H1 (cell line): ENCODE data around the gene GADD45A. TPM values are rescaled to one million over a fixed set of nuclear protein-coding genes. Genes with fewer than 3 reads are reported as not detected.

Experiments used
- CTCF ChIA-PET: fragments of 300-600 bp; sonication (Branson Sonifier 250); formaldehyde crosslinking; loops from one replicate; lab custom pipeline; 2021; ENCODE audit not compliant: partially characterized antibody; lab: Charles Lee
- POLR2A ChIA-PET: fragments of 300-600 bp; sonication (Branson Sonifier 250); formaldehyde crosslinking; loops from one replicate; lab custom pipeline; 2021; ENCODE audit warnings: inconsistent platforms; ENCODE audit not compliant: partially characterized antibody; lab: Charles Lee
- DNase-seq, 2 experiments: peaks; one replicate each; pipeline versions ENCODE4 v3.0.0 to v3.0.0-alpha.2; 2010 to 2022; ENCODE audit warnings: low spot score in 2 of 2, low read depth in 1 of 2, mixed read lengths in 1 of 2
- FAIRE-seq: peaks from 2 replicates; lab custom pipeline; 2011; peaks lifted over from hg19 to GRCh38; lab: Jason Lieb, UNC
- H2AFZ ChIP-seq: 2 replicates; pipeline ENCODE4 v1.8.1; 2012; ENCODE audit warnings: low read length, inconsistent platforms
- H2AK5ac ChIP-seq: 2 replicates; pipeline ENCODE4 v1.6.1; 2013; ENCODE audit warnings: low read depth, low read length
- H2BK120ac ChIP-seq: replicated peaks from 2 replicates; pipeline ENCODE3; 2013; ENCODE audit warnings: low read depth, low read length, inconsistent platforms
- H2BK12ac ChIP-seq: 2 replicates; pipeline ENCODE4 v1.6.1; 2013; ENCODE audit warnings: low read depth, low read length
- H2BK15ac ChIP-seq: 2 replicates; pipeline ENCODE4 v1.6.1; 2013; ENCODE audit warnings: low read length
- H2BK20ac ChIP-seq: 2 replicates; pipeline ENCODE4 v1.6.1; 2013; ENCODE audit warnings: low read length
- H2BK5ac ChIP-seq: 2 replicates; pipeline ENCODE4 v1.6.1; 2013; ENCODE audit warnings: low read depth, low read length
- H3K14ac ChIP-seq: 2 replicates; pipeline ENCODE4 v1.6.1; 2013; ENCODE audit warnings: inconsistent platforms; ENCODE audit not compliant: insufficient read length
- H3K18ac ChIP-seq: 2 replicates; pipeline ENCODE4 v1.6.1; 2013; ENCODE audit warnings: low read length; ENCODE audit errors: extremely low read depth
- H3K23ac ChIP-seq: 2 replicates; pipeline ENCODE4 v1.6.1; 2013; ENCODE audit warnings: inconsistent platforms; ENCODE audit not compliant: insufficient read length
- H3K23me2 ChIP-seq: 2 replicates; pipeline ENCODE4 v1.6.1; 2013; ENCODE audit warnings: low read depth, low read length
- H3K27ac ChIP-seq: 2 replicates; pipeline ENCODE4 v1.6.1; 2011; ENCODE audit warnings: low read depth, low read length, inconsistent platforms
- H3K27me3 ChIP-seq, 4 experiments: replicated peaks in 1 of 4; 1 replicate in 1 of 4; 2 replicates in 3 of 4; pipeline versions ENCODE4 v1.6.1 to v1.8.1; 2011 to 2013; ENCODE audit warnings: low read length in 3 of 4, mild to moderate bottlenecking in 3 of 4, inconsistent platforms in 2 of 4, mixed read lengths in 2 of 4, moderate library complexity in 1 of 4; ENCODE audit not compliant: control insufficient read depth in 3 of 4, insufficient read depth in 3 of 4; ENCODE audit errors: extremely low read depth in 1 of 4
- H3K36me3 ChIP-seq, 4 experiments: 2 replicates each; pipeline versions ENCODE4 v1.6.1 to v1.8.1; 2011 to 2013; ENCODE audit warnings: mild to moderate bottlenecking in 4 of 4, low read length in 3 of 4, moderate library complexity in 2 of 4, control low read depth in 1 of 4, inconsistent platforms in 1 of 4; ENCODE audit not compliant: insufficient read depth in 4 of 4, control insufficient read depth in 2 of 4
- H3K4ac ChIP-seq: replicated peaks from 2 replicates; pipeline ENCODE3; 2013; ENCODE audit warnings: low read length, low read depth, mixed read lengths, inconsistent platforms; ENCODE audit not compliant: insufficient read length
- H3K4me1 ChIP-seq, 4 experiments: replicated peaks in 1 of 4; 1 replicate in 1 of 4; 2 replicates in 3 of 4; pipeline versions ENCODE4 v1.6.1 to v1.8.1; 2011 to 2013; ENCODE audit warnings: low read length in 3 of 4, inconsistent platforms in 2 of 4, mixed read lengths in 1 of 4; ENCODE audit not compliant: insufficient read depth in 4 of 4, control insufficient read depth in 3 of 4
- H3K4me2 ChIP-seq, 2 experiments: 2 replicates each; pipeline versions ENCODE4 v1.6.1 to v1.8.1; 2011 to 2013; ENCODE audit warnings: low read depth in 2 of 2, low read length in 2 of 2, control low read depth in 1 of 2, inconsistent platforms in 1 of 2, mild to moderate bottlenecking in 1 of 2; ENCODE audit not compliant: insufficient read depth in 1 of 2
- H3K4me3 ChIP-seq, 4 experiments: fragments of 200-600, 300-600 bp in 1 of 4; sonication (generic), shearing (Covaris generic), sonication (Bioruptor Twin) in 1 of 4; 2 replicates each; pipeline versions ENCODE4 v1.5.1 to v1.8.1; 2011 to 2016; ENCODE audit warnings: low read length in 4 of 4, low read depth in 3 of 4, control low read depth in 2 of 4, inconsistent platforms in 2 of 4, mild to moderate bottlenecking in 2 of 4, mixed read lengths in 1 of 4, moderate library complexity in 1 of 4; ENCODE audit not compliant: insufficient read depth in 2 of 4; ENCODE audit errors: extremely low read depth in 1 of 4
- H3K56ac ChIP-seq: replicated peaks from 2 replicates; pipeline ENCODE3; 2013; ENCODE audit warnings: low read depth, mild to moderate bottlenecking, mixed read lengths, low read length, inconsistent platforms; ENCODE audit not compliant: insufficient read length
- H3K79me1 ChIP-seq: 2 replicates; pipeline ENCODE4 v1.6.1; 2013; ENCODE audit warnings: low read depth, low read length, control low read depth
- H3K79me2 ChIP-seq, 2 experiments: 2 replicates each; pipeline versions ENCODE4 v1.6.1 to v1.8.1; 2012 to 2013; ENCODE audit warnings: low read length in 2 of 2, mild to moderate bottlenecking in 2 of 2, inconsistent platforms in 1 of 2; ENCODE audit not compliant: insufficient read depth in 2 of 2, control insufficient read depth in 1 of 2
- H3K9ac ChIP-seq, 4 experiments: replicated peaks in 1 of 4; 1 replicate in 1 of 4; 2 replicates in 3 of 4; pipeline versions ENCODE4 v1.6.1 to v1.8.1; 2011 to 2013; ENCODE audit warnings: low read depth in 3 of 4, low read length in 3 of 4, control low read depth in 2 of 4, mild to moderate bottlenecking in 2 of 4, moderate library complexity in 2 of 4, inconsistent platforms in 1 of 4; ENCODE audit errors: extremely low read depth in 1 of 4
- H3K9me3 ChIP-seq, 2 experiments: 2 replicates each; pipeline versions ENCODE4 v1.6.1 to v1.8.1; 2012 to 2013; ENCODE audit warnings: mild to moderate bottlenecking in 2 of 2, moderate library complexity in 2 of 2, control low read depth in 1 of 2, inconsistent platforms in 1 of 2, low read depth in 1 of 2, low read length in 1 of 2, mixed read lengths in 1 of 2; ENCODE audit not compliant: insufficient read depth in 2 of 2
- H4K20me1 ChIP-seq, 2 experiments: replicated peaks in 1 of 2; 2 replicates each; pipeline versions ENCODE3 to v1.8.1; 2011 to 2013; ENCODE audit warnings: inconsistent platforms in 2 of 2, low read length in 2 of 2, mild to moderate bottlenecking in 1 of 2; ENCODE audit not compliant: insufficient read depth in 2 of 2, control insufficient read depth in 1 of 2
- H4K5ac ChIP-seq: 2 replicates; pipeline ENCODE4 v1.6.1; 2013; ENCODE audit warnings: low read length, low read depth, mixed read lengths, inconsistent platforms; ENCODE audit not compliant: insufficient read length
- H4K8ac ChIP-seq: 2 replicates; pipeline ENCODE4 v1.8.0; 2013; ENCODE audit warnings: mild to moderate bottlenecking, moderate library complexity, low read length, inconsistent platforms; ENCODE audit not compliant: insufficient read depth; ENCODE audit errors: extremely low read depth
- H4K91ac ChIP-seq: replicated peaks from 2 replicates; pipeline ENCODE3; 2013; ENCODE audit warnings: low read length, mixed read lengths, inconsistent platforms; ENCODE audit not compliant: insufficient read length
- CTCF ChIP-seq, 3 experiments: IDR thresholded peaks; 1 replicate in 2 of 3; 2 replicates in 1 of 3; pipeline versions ENCODE4 v1.5.1 to v1.6.1; 2011; ENCODE audit warnings: low read length in 3 of 3, mild to moderate bottlenecking in 3 of 3, inconsistent platforms in 2 of 3, low read depth in 1 of 3, moderate library complexity in 1 of 3; ENCODE audit not compliant: insufficient read depth in 1 of 3; ENCODE audit errors: control extremely low read depth in 1 of 3
- TEAD4 ChIP-seq: IDR thresholded peaks from 2 replicates; pipeline ENCODE4 v1.6.1; 2012; ENCODE audit warnings: low read depth, low read length, inconsistent platforms, mixed read lengths
- ZNF274 ChIP-seq: IDR thresholded peaks from 2 replicates; pipeline ENCODE4 v1.7.0; 2012; ENCODE audit warnings: low read length, borderline replicate concordance; ENCODE audit errors: extremely low read depth
- WGBS, 2 experiments: shearing (Covaris generic) in 1 of 2; methylation state at CpG; one replicate each; pipeline versions ENCODE4 v1.1.6 to v1.1.7; 2013 to 2015; ENCODE audit warnings: low lambda C conversion rate in 2 of 2, mixed read lengths in 2 of 2, inconsistent platforms in 1 of 2, low coverage in 1 of 2, missing lambda C conversion rate in 1 of 2; ENCODE audit not compliant: insufficient replicate concordance in 2 of 2, insufficient coverage in 1 of 2, insufficient read length in 1 of 2; ENCODE audit errors: extremely low coverage in 1 of 2, missing lambda C conversion rate in 1 of 2; 5-methylcytosine and 5-hydroxymethylcytosine counted together
- polyA plus RNA-seq, 7 experiments: library from polyadenylated mRNA; depleted of rRNA in 3 of 7; stranded (reverse) in 5 of 7; unstranded in 2 of 7; fragments of >200 nt in 5 of 7; fragments of 200-250 nt in 2 of 7; gene quantifications; 1 replicate in 5 of 7; 2 replicates in 1 of 7; 4 replicates in 1 of 7; pipeline versions ENCODE4 v1.2.1 to v1.2.3, GENCODE V29; 2011 to 2013; ENCODE audit warnings: missing spikeins in 2 of 7, mixed read lengths in 2 of 7
- total RNA-seq: library from RNA; stranded (reverse); fragmentation: NEBNext Ultra II Directional; extraction: Animal tissue kit (Norgen Biotek cat#: 25700); gene quantifications from 2 replicates; pipeline ENCODE4 v1.2.1, GENCODE V29; 2021

The GADD45A gene
- total and polyA plus RNA-seq, 2 of the 8 experiments (the other 6 are each of a cell fraction or from before 2014, with no cell fraction given), result 7.6 to 15.6 TPM

GRCh38 chr1:67695963-67696362 is 11.0 kb downstream of the GADD45A start:
- Histone ChIP-seq H2AFZ (no peak overlapping the region), H2AK5ac (no peak overlapping the region), H2BK120ac (no peak overlapping the region), H4K20me1 (no peaks in the 10 kb centered on the region), H3K23me2 (no peaks in the 10 kb centered on the region), H2BK20ac (no peak overlapping the region), H3K23ac (no peak overlapping the region), H2BK5ac (no peak overlapping the region), H4K5ac (no peak overlapping the region), H3K79me2 (no peaks in the 10 kb centered on the region), H3K27me3 (no peaks in the 10 kb centered on the region), H3K79me1 (no peaks in the 10 kb centered on the region), H3K4ac (no peak overlapping the region), H3K4me3 (no peak overlapping the region), H3K36me3 (no peaks in the 10 kb centered on the region), H4K91ac (no peak overlapping the region), H4K8ac (no peak overlapping the region), H3K18ac (no peak overlapping the region), H3K14ac (no peak overlapping the region), H2BK12ac (no peak overlapping the region), H3K56ac (no peak overlapping the region), H3K4me2 (no peak overlapping the region), H3K9ac (no peak overlapping the region), H2BK15ac (no peak overlapping the region), H3K9me3 (no peaks in the 10 kb centered on the region), H3K4me1 (peaks cover 0 to 3% (median 0%) of the 10 kb centered on the region in 4 experiments; a peak in 2 of 7 replicates), H3K27ac (no peak overlapping the region)
- FAIRE-seq (no peak), DNase-seq (no peak)
- ChIA-PET POLR2A (interaction anchor here (5.4 kb wide), 1 partner anchor 10 kb away, joined by 24 read pairs; the partner anchor contains the start of gene GADD45A), CTCF (interaction anchor here (1.3 to 1.7 kb wide), 3 partner anchors 10 to 64 kb away, joined by 3 to 8 read pairs (median 5); no protein-coding TSS in a partner anchor)
- TF ChIP-seq CTCF (IDR thresholded peaks at IDR 0.05; ENCODE audit: control extremely low read depth in 1 of 3, insufficient read depth in 1 of 3, low read depth in 1 of 3, low read length in 3 of 3) (no peak), ZNF274 (no peak), TEAD4 (no peak)
- WGBS, 2 experiments, result 88% methylated on average over 2 of the region's 2 CpGs; no CpG with 5 or more reads in 1 of the 2 experiments
